ENCODE data around the gene CSTF2T. TPM values are rescaled to one million over a fixed set of nuclear protein-coding genes. Genes with fewer than 3 reads are reported as not detected.

The CSTF2T gene
- 36.4 and 36.7 TPM in 2 replicates for total RNA-seq
- total RNA-seq (2013) = 31.4 TPM
- polyA plus RNA-seq = 4.1 and 4.5 TPM in 2 replicates
- polyA minus RNA-seq = 13.5 and 13.9 TPM in 2 replicates

GRCh38 chr10:51699475-51700227 lies at the start of gene CSTF2T:
Gene CSTF2T (minus strand): TSS chr10:51699595. CDS start chr10:51699549, 46 bp downstream.
- peak; percentile 94 for ATAC-seq (ENCODE audit: low read depth)
- no peak for TF ChIP-seq EZH2 (IDR thresholded peaks at IDR 0.05; ENCODE audit: borderline replicate concordance, insufficient read depth, low read depth, low read length, poor library complexity, severe bottlenecking)
- no peak for TF ChIP-seq CTCF (IDR thresholded peaks at IDR 0.05)
- Histone ChIP-seq H3K27me3 (replicated peaks in 1 of 4; ENCODE audit: control extremely low read depth in 1 of 4, control insufficient read depth in 3 of 4, insufficient read depth in 4 of 4, low read length in 3 of 4) (peaks cover 0 to 3% (median 0%) of the 10 kb centered on the region in 4 experiments), H3K79me2 (ENCODE audit: control insufficient read depth, insufficient read depth, low read length) (peaks cover 21% of the 10 kb centered on the region), H2AFZ (ENCODE audit: insufficient read depth, low read depth, low read length, poor library complexity, severe bottlenecking) (peak within 1 kb of the TSS; percentile 94), H3K36me3 (replicated peaks in 1 of 2; ENCODE audit: control extremely low read depth in 1 of 2, control insufficient read depth in 1 of 2, extremely low read depth in 1 of 2, insufficient read depth in 2 of 2, low read length in 1 of 2) (peaks cover 0 to 10% of the 10 kb centered on the region in 2 experiments), H3K4me2 (replicated peaks; ENCODE audit: low read depth, low read length, poor library complexity, severe bottlenecking) (peak within 1 kb of the TSS; percentile 74), H4K20me1 (ENCODE audit: control insufficient read depth, insufficient read depth, low read length, poor library complexity, severe bottlenecking) (peaks cover 15% of the 10 kb centered on the region), H3K27ac (ENCODE audit: low read length in 2 of 2) (peak within 1 kb of the TSS; percentile 95 to 96), H3K9ac (ENCODE audit: low read length) (peak within 1 kb of the TSS; percentile 92), H3K4me1 (ENCODE audit: control insufficient read depth in 2 of 2, insufficient read depth in 2 of 2, low read length in 2 of 2) (peaks cover 22 to 28% of the 10 kb centered on the region in 2 donors), H3K4me3 (ENCODE audit: control extremely low read depth in 1 of 5, extremely low read depth in 1 of 5, insufficient read depth in 1 of 5, low read depth in 2 of 5, low read length in 4 of 5) (peak within 1 kb of the TSS; percentile 85 to 99 (median 97)), H3K9me3 (ENCODE audit: control extremely low read depth in 1 of 3, control insufficient read depth in 2 of 3, insufficient read depth in 1 of 3, low read length in 2 of 3) (no peaks in the 10 kb centered on the region)
- CTCF ChIA-PET = no interaction called here
- under 1% methylated on average over 34 of the region's 45 CpGs for WGBS (ENCODE audit: insufficient coverage)
- DNase-seq = peak; percentile 98
- Mint-ChIP-seq H3K9me3 (ENCODE audit: insufficient read depth) (no peaks in the 10 kb centered on the region), H3K4me3 (peak within 1 kb of the TSS; percentile 99), H3K27me3 (peaks cover 4% of the 10 kb centered on the region), H3K4me1 (peaks cover 47% of the 10 kb centered on the region), H3K27ac (peak within 1 kb of the TSS; percentile 100)
- intact Hi-C loops (cut with micrococcal nuclease) = loop anchor here (5.0 kb wide), 1 partner anchor 1077 kb away; the partner anchor contains the start of gene SGMS1
- POLR2A ChIA-PET = interaction anchor here (0.6 kb wide), 1 partner anchor 8 kb away, joined by 5 read pairs; no protein-coding TSS in a partner anchor

GRCh38 chr10:51748959-51749358 lies 49.6 kb upstream of the CSTF2T start:
- TF ChIP-seq EZH2 (IDR thresholded peaks at IDR 0.05; ENCODE audit: borderline replicate concordance, insufficient read depth, low read depth, low read length, poor library complexity, severe bottlenecking) (no peak), CTCF (IDR thresholded peaks at IDR 0.05) (no peak)
- WGBS (ENCODE audit: insufficient coverage) = no CpG with 5 or more reads among the region's 1 CpG
- H3K4me1 ChIP-seq (ENCODE audit: control insufficient read depth in 2 of 2, insufficient read depth in 2 of 2, low read length in 2 of 2) = no peaks in the 10 kb centered on the region
- CTCF ChIA-PET = no interaction called here
- no peaks in the 10 kb centered on the region for H3K36me3 ChIP-seq (replicated peaks in 1 of 2; ENCODE audit: control extremely low read depth in 1 of 2, control insufficient read depth in 1 of 2, extremely low read depth in 1 of 2, insufficient read depth in 2 of 2, low read length in 1 of 2)
- H2AFZ ChIP-seq (ENCODE audit: insufficient read depth, low read depth, low read length, poor library complexity, severe bottlenecking) = no peak overlapping the region
- no peak overlapping the region for H3K27ac ChIP-seq (ENCODE audit: low read length in 2 of 2)
- H3K79me2 ChIP-seq (ENCODE audit: control insufficient read depth, insufficient read depth, low read length) = no peaks in the 10 kb centered on the region
- H4K20me1 ChIP-seq (ENCODE audit: control insufficient read depth, insufficient read depth, low read length, poor library complexity, severe bottlenecking) = no peaks in the 10 kb centered on the region
- no peak overlapping the region for H3K27ac Mint-ChIP-seq
- no peak overlapping the region for H3K4me3 ChIP-seq (ENCODE audit: control extremely low read depth in 1 of 5, extremely low read depth in 1 of 5, insufficient read depth in 1 of 5, low read depth in 2 of 5, low read length in 4 of 5)
- H3K27me3 ChIP-seq (replicated peaks in 1 of 4; ENCODE audit: control extremely low read depth in 1 of 4, control insufficient read depth in 3 of 4, insufficient read depth in 4 of 4, low read length in 3 of 4) = no peaks in the 10 kb centered on the region
- H3K4me1 Mint-ChIP-seq = no peaks in the 10 kb centered on the region
- intact Hi-C loops (cut with micrococcal nuclease) = no loop called here
- no peaks in the 10 kb centered on the region for H3K9me3 ChIP-seq (ENCODE audit: control extremely low read depth in 1 of 3, control insufficient read depth in 2 of 3, insufficient read depth in 1 of 3, low read length in 2 of 3)
- H3K4me3 Mint-ChIP-seq = no peak overlapping the region
- DNase-seq (no peak), ATAC-seq (ENCODE audit: low read depth) (no peak)
- H3K9me3 Mint-ChIP-seq (ENCODE audit: insufficient read depth) = no peaks in the 10 kb centered on the region
- POLR2A ChIA-PET = no interaction called here
- H3K4me2 ChIP-seq (replicated peaks; ENCODE audit: low read depth, low read length, poor library complexity, severe bottlenecking) = no peak overlapping the region
- H3K9ac ChIP-seq (ENCODE audit: low read length) = no peak overlapping the region
- H3K27me3 Mint-ChIP-seq = peaks cover 2% of the 10 kb centered on the region

Data from B cell (primary cell).